Muscle of back (tissue), 10 donors: ENCODE measurements around the gene CTH. TPM values are rescaled to one million over a fixed set of nuclear protein-coding genes. Genes with fewer than 3 reads are reported as not detected.

Source experiments
- polyA plus RNA-seq, 10 donors: library from polyadenylated mRNA; unstranded; fragments of 120-200 nt; gene quantifications; one replicate each; pipeline ENCODE4 v1.2.1, GENCODE V29; 2013; ENCODE audit not compliant: insufficient read length in 10 of 10

Gene CTH
- polyA plus RNA-seq, 10 donors: 1.1 to 2.8 (median 2.3) TPM

Other genes with a start within 250 kb of the CTH start
- 10 to 100 TPM; 15.1 to 22.9 (median 19.0) TPM for gene LRRC40, start 205.7 kb upstream of the CTH start, polyA plus RNA-seq
- 100 to 1,000 TPM; 138 to 289 (median 174) TPM for gene SRSF11, start 189.9 kb upstream of the CTH start, polyA plus RNA-seq
- gene ANKRD13C, start 56.5 kb upstream of the CTH start, polyA plus RNA-seq: 10 to 100 TPM; 15.4 to 22.3 (median 19.0) TPM